Ovary (tissue), 9 donors: ENCODE data around the gene AMPD2. TPM values are rescaled to one million over a fixed set of nuclear protein-coding genes. Genes with fewer than 3 reads are reported as not detected.

Experiments used
- DNase-seq, 5 donors: peaks; one replicate each; pipeline ENCODE4 v3.0.0-alpha.2; 2019 to 2020
- H3K27ac ChIP-seq, 2 donors: fragments of 200-600 bp; one replicate each; pipeline versions ENCODE4 v1.5.1 to v1.8.0; 2019 to 2022
- H3K27me3 ChIP-seq: fragments of 200-600 bp; one replicate; pipeline ENCODE4 v1.8.0; 2022
- H3K36me3 ChIP-seq: fragments of 200-600 bp; sonication (generic); one replicate; pipeline ENCODE4 v1.5.1; 2019
- H3K4me1 ChIP-seq: one replicate; pipeline ENCODE4 v1.8.1; 2013; ENCODE audit warnings: mild to moderate bottlenecking, moderate library complexity; ENCODE audit not compliant: insufficient read depth
- H3K4me3 ChIP-seq: fragments of 200-600 bp; sonication (generic); one replicate; pipeline ENCODE4 v1.5.1; 2017
- H3K9me3 ChIP-seq, 2 donors: fragments of 200-600 bp in 1 of 2; sonication (generic) in 1 of 2; one replicate each; pipeline versions ENCODE4 v1.5.1 to v1.8.1; 2013 to 2019; ENCODE audit warnings: mild to moderate bottlenecking in 1 of 2, moderate library complexity in 1 of 2
- CTCF ChIP-seq, 3 donors: fragments of 450-650 bp in 2 of 3; fragments of 200-600 bp in 1 of 3; IDR thresholded peaks; one replicate each; pipeline versions ENCODE4 v1.5.1 to v1.8.0; 2016 to 2022; ENCODE audit warnings: antibody characterized with exemption in 3 of 3, mild to moderate bottlenecking in 1 of 3
- EP300 ChIP-seq: sonication (generic); formaldehyde crosslinking; IDR thresholded peaks from one replicate; pipeline ENCODE4 v1.6.1; 2017; ENCODE audit warnings: antibody characterized with exemption
- POLR2A ChIP-seq: fragments of 450-650 bp; IDR thresholded peaks from one replicate; pipeline ENCODE4 v1.6.1; 2017; ENCODE audit warnings: antibody characterized with exemption, mild to moderate bottlenecking, moderate library complexity
- WGBS, 3 donors: extraction: QIAGEN DNeasy Blood & Tissue Kit in 1 of 3; methylation state at CpG; one replicate each; pipeline versions ENCODE4 v1.1.5 to v1.1.7; 2013 to 2017; 5-methylcytosine and 5-hydroxymethylcytosine counted together
- intact Hi-C, 4 donors: fragments of 100-400 bp; cut with DNase I; formaldehyde crosslinking; loops; one replicate each; pipeline versions ENCODE4 v1.11.0 to v1.15.1; 2022 to 2023
- polyA plus RNA-seq, 2 donors: library from polyadenylated mRNA; stranded (reverse); fragments of 200-250 nt in 1 of 2; fragments of 350-450 nt in 1 of 2; fragmentation: Illumina TruSeq in 1 of 2; extraction: RNeasy Lipid Tissue Mini Kit (QIAGEN cat#74804) in 1 of 2; gene quantifications; one replicate each; pipeline ENCODE4 v1.2.3, GENCODE V29; 2013 to 2014
- total RNA-seq, 7 donors: library from RNA; depleted of rRNA in 2 of 7; stranded (reverse); fragments of >200 nt in 2 of 7; fragmentation: NEBNext Ultra II Directional in 3 of 7; extraction: Animal tissue kit (Norgen Biotek cat#: 25700) in 3 of 7; gene quantifications; one replicate each; pipeline versions ENCODE4 v1.1.0 to v1.2.4, GENCODE V29; 2016 to 2023
- donor health status: DM: no; HTN: no; CAD: no; lungs with moderate emphysema.
- donor health status: DM: no; HTN: no; CAD: no.
- donor health status: Bipolar disorder and iron deficiency.
- donor health status: DM: yes; HTN: yes; CAD: no.
- donor health status: DM: no; HTN: no; CAD: no.
- donor health status: DM: yes; HTN: yes; CAD: no.

AMPD2 gene
- total and polyA plus RNA-seq, 9 donors, result 19.4 to 86.0 (median 64.2) TPM

- Histone ChIP-seq H3K4me1 (peaks cover 2% of the 10 kb centered on the region), H3K4me3 (no peak overlapping the region), H3K27me3 (no peaks in the 10 kb centered on the region), H3K9me3 (no peaks in the 10 kb centered on the region), H3K27ac (no peak overlapping the region), H3K36me3 (no peaks in the 10 kb centered on the region)
- WGBS, 3 donors, result 94 to 95% (median 94%) methylated on average over 14 of the region's 14 CpGs
- TF ChIP-seq EP300 (no peak), CTCF (IDR thresholded peaks at IDR 0.05) (no peak), POLR2A (no peak)
- DNase-seq, result peak in 2 of 5 donors; percentile 21 to 38
- intact Hi-C loops, result loop anchor here in 2 of 4 donors (10.0 kb wide), 2 partner anchors 86 to 354 kb away; partner anchors contain the start of genes AHCYL1 (in 2 of the 2) and GNAI3 (in 1 of the 2)
Observed at GRCh38 chr1:109630898-109631512, 11.4 kb downstream of the AMPD2 start.

GRCh38 chr1:109631513-109632505, 12.2 kb downstream of the AMPD2 start:
- intact Hi-C loops, result loop anchor here in 2 of 4 donors (10.0 kb wide), 2 partner anchors 87 to 353 kb away; partner anchors contain the start of genes AHCYL1 (in 2 of the 2) and GNAI3 (in 1 of the 2)
- TF ChIP-seq EP300, result no peak
- no peak for TF ChIP-seq CTCF (IDR thresholded peaks at IDR 0.05)
- no peak for TF ChIP-seq POLR2A
- H3K9me3 ChIP-seq, result no peaks in the 10 kb centered on the region
- DNase-seq, result peak in 2 of 5 donors; percentile 23 to 42
- peaks cover 8% of the 10 kb centered on the region for H3K4me1 ChIP-seq
- no peak overlapping the region for H3K4me3 ChIP-seq
- no peaks in the 10 kb centered on the region for H3K36me3 ChIP-seq
- no peaks in the 10 kb centered on the region for H3K27me3 ChIP-seq
- 68 to 80% (median 78%) methylated on average over 13 to 16 of the region's 16 CpGs for WGBS, 3 donors
- no peak overlapping the region for H3K27ac ChIP-seq

DNA sequence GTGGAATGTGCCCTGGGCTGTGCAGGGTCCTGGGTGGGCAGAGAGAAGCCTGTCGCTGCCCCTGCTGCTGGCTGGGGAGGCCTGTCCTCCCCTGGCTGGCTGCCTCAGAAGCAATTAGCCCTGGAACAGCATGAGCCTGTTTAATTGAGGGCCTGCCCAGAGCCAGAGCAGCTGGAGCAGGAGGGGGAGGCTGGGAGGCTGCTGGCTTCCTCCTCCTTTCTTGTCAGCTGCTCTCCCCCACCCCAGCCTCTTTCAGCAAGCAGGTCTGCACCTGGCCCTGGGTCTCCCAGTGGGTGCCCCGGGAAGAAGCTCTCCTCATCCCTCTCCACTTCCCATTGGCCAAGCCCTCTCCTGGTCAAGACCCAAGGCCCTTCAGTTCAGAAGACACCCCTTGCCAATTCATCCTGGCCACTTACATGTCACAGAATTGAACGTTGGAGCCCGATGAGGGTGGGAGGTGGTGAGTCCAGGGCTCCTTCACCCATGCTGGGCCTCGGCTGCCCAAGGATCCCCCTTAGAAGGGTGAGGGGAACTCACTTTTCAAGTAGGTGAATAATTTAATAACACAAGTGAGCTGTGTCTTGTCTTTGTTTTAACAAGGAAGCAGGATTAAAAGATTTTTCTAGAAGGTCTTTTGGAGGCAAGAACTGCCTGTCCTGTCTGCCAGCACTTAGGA, 13.2 kb downstream of the AMPD2 start:
- intact Hi-C loops, result loop anchor here in 2 of 4 donors (10.0 kb wide), 2 partner anchors 88 to 352 kb away; partner anchors contain the start of genes AHCYL1 (in 2 of the 2) and GNAI3 (in 1 of the 2)
- Histone ChIP-seq H3K4me3 (no peak overlapping the region), H3K9me3 (no peaks in the 10 kb centered on the region), H3K4me1 (peaks cover 8% of the 10 kb centered on the region), H3K27ac (no peak overlapping the region), H3K36me3 (no peaks in the 10 kb centered on the region), H3K27me3 (no peaks in the 10 kb centered on the region)
- no peak for TF ChIP-seq POLR2A
- no peak for TF ChIP-seq CTCF (IDR thresholded peaks at IDR 0.05)
- no peak for TF ChIP-seq EP300
- WGBS, 3 donors, result 19 to 32% (median 22%) methylated on average over 5 of the region's 5 CpGs
- DNase-seq, result peak; percentile 50 to 89 (median 81)

GRCh38 chr1:109634292-109634691, 14.7 kb downstream of the AMPD2 start:
- no peak for TF ChIP-seq EP300
- no peak for TF ChIP-seq CTCF (IDR thresholded peaks at IDR 0.05)
- TF ChIP-seq POLR2A, result no peak
- peaks cover 8% of the 10 kb centered on the region for H3K4me1 ChIP-seq
- no peak overlapping the region for H3K4me3 ChIP-seq
- WGBS, 3 donors, result 88 to 89% (median 88%) methylated on average over 6 of the region's 6 CpGs
- intact Hi-C loops, result loop anchor here in 2 of 4 donors (10.0 kb wide), 2 partner anchors 89 to 351 kb away; partner anchors contain the start of genes AHCYL1 (in 2 of the 2) and GNAI3 (in 1 of the 2)
- no peak for DNase-seq
- H3K27ac ChIP-seq, result no peak overlapping the region
- no peaks in the 10 kb centered on the region for H3K9me3 ChIP-seq
- H3K36me3 ChIP-seq, result no peaks in the 10 kb centered on the region
- H3K27me3 ChIP-seq, result no peaks in the 10 kb centered on the region
